Skeletal muscle satellite cell (primary cell): ENCODE measurements around the gene AATF.

ENCODE experiments used
- H3K27me3 ChIP-seq: 2 replicates; pipeline ENCODE4 v1.7.0; 2013; ENCODE audit warnings: low read length; ENCODE audit not compliant: control insufficient read depth, insufficient read depth
- H3K36me3 ChIP-seq: 2 replicates; pipeline ENCODE4 v1.7.0; 2013; ENCODE audit warnings: mild to moderate bottlenecking, control low read depth, low read length; ENCODE audit not compliant: insufficient read depth
- H3K4me1 ChIP-seq: 2 replicates; pipeline ENCODE4 v1.7.0; 2013; ENCODE audit warnings: low read length; ENCODE audit not compliant: control insufficient read depth, insufficient read depth
- H3K4me2 ChIP-seq: 2 replicates; pipeline ENCODE4 v1.7.0; 2013; ENCODE audit warnings: mild to moderate bottlenecking, low read length
- H3K4me3 ChIP-seq: 2 replicates; pipeline ENCODE4 v1.7.0; 2013; ENCODE audit warnings: low read length
- H3K9ac ChIP-seq: 2 replicates; pipeline ENCODE4 v1.7.0; 2013; ENCODE audit warnings: mild to moderate bottlenecking, low read depth, low read length, moderate library complexity
- H3K9me3 ChIP-seq: replicated peaks from 2 replicates; pipeline ENCODE4 v1.7.0; 2013; ENCODE audit warnings: mild to moderate bottlenecking, control low read depth, low read length

AATF gene

DNA sequence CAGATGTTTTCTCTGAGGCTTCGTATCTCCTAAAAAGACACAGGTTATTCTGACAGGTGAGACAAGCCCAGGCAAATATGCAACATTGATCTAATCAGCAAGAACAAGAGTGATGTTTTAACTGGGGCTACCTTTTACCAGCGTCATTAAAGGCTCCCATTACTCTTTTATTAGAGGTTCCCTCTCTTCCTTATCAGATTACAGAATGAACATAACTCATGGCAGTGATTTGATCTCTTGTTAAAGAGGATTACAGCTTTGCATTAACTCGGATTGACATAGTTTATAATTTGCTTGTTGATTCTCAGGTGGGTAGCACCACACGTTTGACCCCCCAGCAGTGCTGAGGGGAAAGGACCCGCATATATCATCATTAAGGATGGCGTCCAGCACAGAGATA, 90.5 kb downstream of the AATF start:
- H3K4me2 ChIP-seq = no peak overlapping the region
- no peaks in the 10 kb centered on the region for H3K9me3 ChIP-seq
- no peak overlapping the region for H3K4me3 ChIP-seq
- H3K27me3 ChIP-seq = no peaks in the 10 kb centered on the region
- H3K36me3 ChIP-seq = no peaks in the 10 kb centered on the region
- no peak overlapping the region for H3K9ac ChIP-seq
- H3K4me1 ChIP-seq = no peaks in the 10 kb centered on the region

- H3K4me3 ChIP-seq = no peak overlapping the region
- H3K4me2 ChIP-seq = no peak overlapping the region
- H3K4me1 ChIP-seq = no peaks in the 10 kb centered on the region
- no peaks in the 10 kb centered on the region for H3K27me3 ChIP-seq
- H3K9ac ChIP-seq = no peak overlapping the region
- H3K9me3 ChIP-seq = no peaks in the 10 kb centered on the region
- H3K36me3 ChIP-seq = no peaks in the 10 kb centered on the region
Observed at GRCh38 chr17:37041932-37042331, 93.2 kb downstream of the AATF start.

GRCh38 chr17:37043201-37043600, 94.4 kb downstream of the AATF start:
- no peak overlapping the region for H3K9ac ChIP-seq
- no peaks in the 10 kb centered on the region for H3K27me3 ChIP-seq
- H3K36me3 ChIP-seq = no peaks in the 10 kb centered on the region
- H3K4me3 ChIP-seq = no peak overlapping the region
- no peak overlapping the region for H3K4me2 ChIP-seq
- H3K9me3 ChIP-seq = no peaks in the 10 kb centered on the region
- no peaks in the 10 kb centered on the region for H3K4me1 ChIP-seq

- Histone ChIP-seq H3K4me3 (no peak overlapping the region), H3K9me3 (no peaks in the 10 kb centered on the region)
Observed at GRCh38 chr17:37045351-37045922, 96.7 kb downstream of the AATF start.

GRCh38 chr17:37047631-37048104, 98.9 kb downstream of the AATF start:
- Histone ChIP-seq H3K4me1 (no peaks in the 10 kb centered on the region), H3K4me3 (no peak overlapping the region), H3K4me2 (no peak overlapping the region), H3K9ac (no peak overlapping the region), H3K9me3 (no peaks in the 10 kb centered on the region), H3K27me3 (no peaks in the 10 kb centered on the region), H3K36me3 (peaks cover 16% of the 10 kb centered on the region)

More at GRCh38 chr17:37045351-37045922, 96.7 kb downstream of the AATF start:
- Histone ChIP-seq H3K4me2 (no peak overlapping the region), H3K27me3 (no peaks in the 10 kb centered on the region), H3K9ac (no peak overlapping the region), H3K4me1 (no peaks in the 10 kb centered on the region), H3K36me3 (peaks cover 7% of the 10 kb centered on the region)

GRCh38 chr17:37048811-37049210, 100.1 kb downstream of the AATF start:
- Histone ChIP-seq H3K4me1 (no peaks in the 10 kb centered on the region), H3K4me3 (no peak overlapping the region), H3K9ac (no peak overlapping the region), H3K36me3 (peaks cover 18% of the 10 kb centered on the region), H3K27me3 (no peaks in the 10 kb centered on the region), H3K9me3 (no peaks in the 10 kb centered on the region), H3K4me2 (no peak overlapping the region)

DNA sequence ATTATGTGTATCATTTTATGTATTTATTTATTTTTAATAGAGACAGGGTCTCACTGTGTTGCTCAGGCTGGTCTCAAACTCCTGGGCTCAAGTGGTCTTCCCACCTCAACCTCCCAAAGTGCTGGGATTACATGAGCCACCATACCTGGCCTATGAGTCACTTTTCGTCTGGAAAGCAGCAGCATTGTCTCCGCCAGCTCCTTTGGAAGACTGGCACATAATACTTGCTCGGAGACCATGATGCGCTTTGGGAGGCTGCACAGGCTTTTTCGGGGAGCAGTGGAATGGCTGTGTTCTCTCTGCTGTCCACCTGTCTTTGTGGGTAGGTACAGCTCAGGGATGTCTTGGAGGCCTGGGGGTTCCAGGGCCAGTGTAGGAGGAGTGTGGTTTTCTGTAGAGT, 102.2 kb downstream of the AATF start:
- Histone ChIP-seq H3K27me3 (no peaks in the 10 kb centered on the region), H3K9ac (no peak overlapping the region), H3K9me3 (no peaks in the 10 kb centered on the region), H3K4me2 (no peak overlapping the region), H3K36me3 (peaks cover 22% of the 10 kb centered on the region), H3K4me3 (no peak overlapping the region), H3K4me1 (no peaks in the 10 kb centered on the region)

- Histone ChIP-seq H3K9me3 (no peaks in the 10 kb centered on the region), H3K4me2 (no peak overlapping the region), H3K27me3 (no peaks in the 10 kb centered on the region), H3K9ac (no peak overlapping the region), H3K36me3 (peaks cover 23% of the 10 kb centered on the region), H3K4me1 (no peaks in the 10 kb centered on the region), H3K4me3 (no peak overlapping the region)
Observed at GRCh38 chr17:37051381-37051780, 102.6 kb downstream of the AATF start.

DNA sequence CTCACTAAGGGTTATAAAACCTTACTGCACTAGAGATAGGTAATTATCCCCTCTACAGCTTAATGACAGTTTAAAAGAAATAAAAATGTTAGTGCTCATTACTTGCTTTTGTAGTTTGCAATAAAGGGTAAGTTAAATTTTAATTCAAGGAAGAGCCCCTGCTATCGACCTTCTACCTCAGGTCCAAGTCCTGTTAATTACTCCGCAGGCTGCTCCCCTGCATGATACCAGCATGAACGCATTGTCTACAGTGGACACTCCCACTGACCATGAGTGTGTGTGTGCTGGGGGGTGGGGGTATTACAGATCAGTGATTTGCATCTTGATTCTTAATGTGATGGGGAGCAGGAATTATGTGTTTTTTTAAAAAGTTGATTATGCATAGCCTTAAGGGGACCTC, 103.1 kb downstream of the AATF start:
- Histone ChIP-seq H3K36me3 (peaks cover 28% of the 10 kb centered on the region), H3K4me1 (no peaks in the 10 kb centered on the region), H3K9ac (no peak overlapping the region), H3K27me3 (no peaks in the 10 kb centered on the region), H3K4me3 (no peak overlapping the region), H3K4me2 (no peak overlapping the region), H3K9me3 (no peaks in the 10 kb centered on the region)

- H3K36me3 ChIP-seq = peaks cover 29% of the 10 kb centered on the region
- H3K4me2 ChIP-seq = no peak overlapping the region
- H3K4me1 ChIP-seq = no peaks in the 10 kb centered on the region
- no peaks in the 10 kb centered on the region for H3K9me3 ChIP-seq
- no peak overlapping the region for H3K4me3 ChIP-seq
- H3K9ac ChIP-seq = no peak overlapping the region
- no peaks in the 10 kb centered on the region for H3K27me3 ChIP-seq
Observed at GRCh38 chr17:37052450-37052849, 103.7 kb downstream of the AATF start.

DNA sequence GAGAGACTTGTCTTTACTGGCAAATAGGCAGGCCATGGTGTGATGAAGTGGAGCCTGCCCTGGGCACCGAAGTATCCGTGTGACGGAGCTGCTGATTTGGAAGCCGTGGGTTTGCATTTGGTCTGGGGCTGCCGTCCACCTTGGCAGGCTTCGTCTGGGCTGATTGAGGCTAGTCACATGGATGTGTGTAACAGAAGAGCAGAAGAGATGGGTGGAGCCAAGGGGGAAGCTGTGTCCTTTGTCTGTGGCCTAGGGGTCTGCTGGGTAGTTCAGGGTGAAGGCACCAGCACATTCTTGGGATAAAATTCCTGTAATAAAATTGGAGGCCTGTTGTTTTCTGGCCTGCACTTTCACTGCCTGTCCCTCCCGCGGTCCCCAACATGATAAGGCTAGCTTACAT, 106.1 kb downstream of the AATF start:
- Histone ChIP-seq H3K9ac (no peak overlapping the region), H3K4me2 (no peak overlapping the region), H3K9me3 (no peaks in the 10 kb centered on the region), H3K4me1 (no peaks in the 10 kb centered on the region), H3K27me3 (no peaks in the 10 kb centered on the region), H3K36me3 (peaks cover 28% of the 10 kb centered on the region), H3K4me3 (no peak overlapping the region)

DNA sequence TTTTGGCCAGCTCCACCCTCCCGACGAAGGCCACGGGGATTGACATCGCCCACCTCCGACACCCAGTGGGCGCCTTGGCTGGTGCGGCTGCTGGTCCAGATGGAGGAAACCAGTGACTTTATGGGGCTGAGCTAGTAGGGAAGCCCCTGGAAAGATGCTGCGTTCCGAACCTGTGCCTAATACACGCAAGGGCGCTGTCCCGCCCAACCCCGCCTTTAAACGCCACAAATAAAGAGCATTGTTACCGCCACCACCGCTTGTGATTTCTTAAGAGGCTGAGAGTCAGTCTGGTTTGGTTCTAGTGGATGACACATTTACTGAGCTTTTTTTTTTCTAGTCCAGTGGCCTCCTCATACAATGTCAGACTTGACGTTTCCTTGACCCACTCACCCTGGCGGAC, 107.9 kb downstream of the AATF start:
- H3K9me3 ChIP-seq = no peaks in the 10 kb centered on the region
- peaks cover 24% of the 10 kb centered on the region for H3K36me3 ChIP-seq
- no peak overlapping the region for H3K9ac ChIP-seq
- no peak overlapping the region for H3K4me3 ChIP-seq
- H3K4me2 ChIP-seq = no peak overlapping the region
- H3K27me3 ChIP-seq = no peaks in the 10 kb centered on the region
- no peaks in the 10 kb centered on the region for H3K4me1 ChIP-seq
